Stimulated activated CD4-positive, alpha-beta T cell treated with anti-CD3 and anti-CD28 coated beads, TNF-alpha, amount 100 ng/mL, for 1 hour (primary cell): ENCODE data around the gene TPMT.
"Not testable (repeated sequence)": the region's sequence is repeated elsewhere in the genome, so short reads cannot be mapped to it uniquely, and the experiment has no call there.

Experiments
- DNase-seq, 3 donors: peaks; one replicate each; pipeline ENCODE4 v3.0.0-alpha.2; 2020; ENCODE audit warnings: low read depth in 3 of 3, low spot score in 1 of 3

TPMT gene

GRCh38 chr6:18155864-18156421 is 1.1 kb upstream of the TPMT start:
- peak in 2 of 3 donors; percentile 5 to 27 for DNase-seq

- peak; percentile 93 to 99 (median 97) for DNase-seq
Measured at GRCh38 chr6:18155150-18155863, 430 bp upstream of the TPMT start, which contains the start of gene KDM1B. KDM1B (plus strand) TSS chr6:18155422; CDS start chr6:18159896, 4,474 bp downstream.

- no peak for DNase-seq
Measured at GRCh38 chr6:18153311-18153703, 1.6 kb downstream of the TPMT start.

- DNase-seq, result no peak
Measured at GRCh38 chr6:18151801-18152200, 3.1 kb downstream of the TPMT start.

DNA sequence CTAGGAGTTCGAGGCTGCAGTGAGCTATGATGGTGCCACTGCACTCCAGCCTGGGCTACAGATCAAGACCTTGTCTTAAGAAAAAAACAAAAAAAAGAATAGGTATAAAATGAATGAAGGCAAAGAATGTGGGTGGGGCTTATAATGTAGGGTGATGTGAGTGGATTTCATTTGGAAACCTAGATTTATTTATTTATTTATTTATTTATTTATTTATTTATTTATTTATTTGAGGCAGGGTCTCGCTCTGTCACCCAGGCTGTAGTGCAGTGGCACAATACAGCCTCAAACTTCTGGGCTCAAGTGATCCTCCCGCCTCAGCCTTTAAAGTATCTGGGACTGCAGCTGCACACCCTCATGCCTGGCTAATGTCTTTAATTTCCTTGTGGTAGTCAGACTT is 3.5 kb downstream of the TPMT start:
- not testable (repeated sequence) for DNase-seq

- DNase-seq, result no peak
Measured at GRCh38 chr6:18148304-18149025, 6.4 kb downstream of the TPMT start.

DNA sequence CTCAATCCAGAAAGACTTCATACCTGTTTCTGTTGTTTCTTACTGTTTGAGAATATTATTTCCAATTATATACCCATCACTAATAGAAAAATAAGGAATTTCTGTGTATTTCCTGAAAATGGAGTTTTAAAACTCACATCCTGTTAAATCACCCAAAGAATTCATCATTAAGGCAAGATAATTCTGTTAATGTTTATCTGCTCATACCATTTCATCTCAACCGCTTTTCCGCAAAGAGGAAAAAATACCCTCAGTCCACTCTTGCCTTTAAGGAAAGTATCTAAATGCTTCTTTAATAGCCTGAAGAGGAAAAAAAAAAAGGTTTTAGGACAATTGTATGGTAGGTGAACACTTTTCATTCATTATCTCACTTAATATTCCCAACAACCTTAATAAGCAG is 7.3 kb downstream of the TPMT start:
- DNase-seq, result no peak

DNA sequence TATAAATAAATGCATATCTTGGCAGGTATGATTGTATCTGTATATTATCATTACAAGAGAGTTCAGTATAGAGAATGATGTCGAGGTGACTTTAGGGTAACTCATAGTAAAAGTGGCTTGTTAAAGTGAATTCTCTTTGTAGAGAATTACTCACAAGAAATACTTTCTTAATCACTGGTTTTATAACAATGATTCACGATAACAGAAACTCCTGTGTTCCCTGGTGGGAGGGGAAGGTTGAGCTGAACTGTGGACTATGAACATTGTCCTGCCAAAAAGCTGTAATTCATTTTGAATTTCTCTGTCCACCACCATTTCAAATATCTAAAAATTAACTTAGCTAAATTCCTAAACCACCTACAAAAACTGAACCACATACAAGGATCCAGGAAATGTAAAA is 7.7 kb downstream of the TPMT start:
- DNase-seq, result no peak

- no peak for DNase-seq
Measured at GRCh38 chr6:18142591-18142861, 12.4 kb downstream of the TPMT start.

DNA sequence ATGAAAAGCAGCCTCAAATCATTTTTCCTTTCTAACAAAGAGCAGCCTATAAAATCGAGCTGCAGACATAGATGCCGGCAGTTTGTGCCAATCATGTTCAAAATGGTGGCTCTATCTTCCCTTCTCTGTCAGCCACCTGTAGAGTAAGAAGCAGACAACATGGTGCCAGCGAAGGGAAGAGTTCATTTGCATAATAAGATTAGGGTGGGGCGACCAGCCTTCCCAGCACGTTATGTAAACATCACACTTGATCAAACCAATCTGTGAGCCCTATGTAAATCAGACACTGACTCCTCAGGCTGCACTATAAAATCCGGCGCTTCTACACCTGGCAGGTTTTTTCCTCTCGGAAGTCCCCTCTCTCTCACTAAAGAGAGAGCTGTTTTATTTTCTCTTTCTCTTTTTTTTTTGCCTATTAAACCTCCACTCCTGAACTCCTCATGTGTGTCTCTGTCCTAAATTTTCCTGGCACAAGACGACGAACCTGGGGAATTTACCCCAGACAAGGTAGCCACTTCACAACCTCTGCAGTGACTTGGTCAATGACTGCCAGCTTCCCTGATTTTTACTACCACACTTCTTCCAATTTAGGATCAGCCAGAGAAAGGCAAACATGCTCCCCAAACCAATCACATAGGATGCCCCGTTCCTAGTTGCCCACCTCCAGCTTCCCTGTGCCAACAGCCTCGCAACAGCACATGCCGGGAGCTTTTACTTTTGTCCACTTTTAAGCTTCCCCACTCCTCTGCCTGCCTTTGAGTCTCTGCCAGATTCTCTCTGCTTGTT is 12.9 kb downstream of the TPMT start:
- DNase-seq, result no peak

DNA sequence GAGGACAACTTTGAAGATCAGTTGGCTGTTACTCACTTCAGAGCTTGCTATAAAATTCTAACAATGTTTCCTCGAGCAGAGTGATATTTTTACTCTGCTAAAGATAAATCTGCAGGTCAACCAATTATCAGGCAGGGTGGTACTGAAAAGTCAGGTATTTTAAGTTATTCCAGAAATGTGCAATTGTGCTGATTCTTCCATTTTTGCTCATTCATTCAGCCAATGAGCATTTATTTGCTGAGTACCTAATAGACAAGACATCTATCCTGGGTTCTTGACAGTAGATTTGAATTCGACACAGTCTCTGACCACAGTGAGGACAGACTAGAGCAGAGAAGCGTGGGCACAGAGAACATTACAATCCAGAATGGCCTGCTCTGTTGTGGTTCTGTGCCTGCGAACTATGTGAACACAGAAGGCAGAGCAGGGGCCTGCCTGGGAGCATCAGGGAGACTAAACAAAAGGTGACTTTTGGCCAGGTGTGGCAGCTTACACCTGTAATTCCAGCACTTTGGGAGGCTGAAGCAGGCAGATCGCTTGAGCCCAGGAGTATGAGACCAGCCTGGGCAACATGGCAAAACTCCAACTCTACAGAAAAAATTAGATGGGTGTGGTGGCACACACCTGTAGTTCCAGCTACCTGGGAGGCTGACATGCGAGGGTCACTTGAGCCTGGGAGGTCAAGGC is 14.8 kb downstream of the TPMT start:
- DNase-seq, result no peak

DNA sequence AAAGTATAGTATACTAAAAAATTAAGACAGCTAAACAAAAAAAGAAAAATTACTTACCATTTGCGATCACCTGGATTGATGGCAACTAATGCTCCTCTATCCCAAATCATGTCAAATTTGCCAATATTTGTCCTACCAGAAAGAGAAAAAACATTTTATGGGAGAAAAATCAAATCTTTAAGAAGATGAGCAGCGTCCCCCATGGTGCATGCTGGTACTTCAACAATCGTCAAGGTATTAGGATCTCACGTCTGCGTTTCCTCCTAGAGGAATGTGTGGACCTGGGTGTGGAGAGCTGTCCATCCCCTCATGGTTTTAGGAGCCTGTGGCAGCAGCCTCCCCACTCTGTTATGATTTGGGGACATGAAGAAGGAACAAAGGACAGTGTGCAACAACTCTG is 16.0 kb downstream of the TPMT start:
- DNase-seq, result no peak

DNA sequence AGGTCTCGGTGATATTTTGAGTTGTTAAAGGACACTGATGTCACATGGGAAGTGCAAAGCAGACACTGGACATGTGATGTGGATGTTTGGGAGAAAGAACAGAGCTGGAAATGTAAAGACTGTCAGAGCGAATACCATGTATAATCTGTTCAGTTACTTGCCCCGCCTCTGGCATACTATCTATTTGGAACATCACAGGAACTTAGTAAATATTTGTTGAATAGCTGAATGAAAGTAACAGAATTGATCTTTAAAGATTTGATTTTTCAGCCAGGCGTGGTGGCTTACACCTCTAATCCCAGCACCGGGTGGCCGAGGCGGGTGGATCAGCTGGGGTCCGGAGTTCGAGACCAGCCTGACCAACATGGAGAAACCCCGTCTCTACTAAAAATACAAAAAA is 18.6 kb downstream of the TPMT start:
- no peak for DNase-seq

DNA sequence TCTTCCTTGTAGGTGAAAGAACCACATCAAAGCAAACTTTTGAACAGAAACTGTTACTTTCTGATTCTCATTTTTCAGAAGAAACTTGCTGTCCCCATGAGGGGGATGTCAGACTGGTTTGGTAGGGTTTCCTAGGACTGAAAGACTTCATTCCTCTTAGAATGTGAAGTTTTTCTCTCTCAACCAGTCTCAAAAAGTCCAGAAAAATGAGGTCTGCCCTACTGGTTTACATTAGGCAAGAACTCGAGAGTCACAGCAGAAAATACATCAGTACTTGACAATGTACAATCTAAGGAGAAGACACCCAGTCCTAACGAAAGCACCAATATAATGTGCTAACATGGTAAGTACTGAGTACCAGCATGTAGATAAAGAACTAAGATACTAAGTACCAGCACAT is 19.7 kb downstream of the TPMT start:
- no peak for DNase-seq

DNA sequence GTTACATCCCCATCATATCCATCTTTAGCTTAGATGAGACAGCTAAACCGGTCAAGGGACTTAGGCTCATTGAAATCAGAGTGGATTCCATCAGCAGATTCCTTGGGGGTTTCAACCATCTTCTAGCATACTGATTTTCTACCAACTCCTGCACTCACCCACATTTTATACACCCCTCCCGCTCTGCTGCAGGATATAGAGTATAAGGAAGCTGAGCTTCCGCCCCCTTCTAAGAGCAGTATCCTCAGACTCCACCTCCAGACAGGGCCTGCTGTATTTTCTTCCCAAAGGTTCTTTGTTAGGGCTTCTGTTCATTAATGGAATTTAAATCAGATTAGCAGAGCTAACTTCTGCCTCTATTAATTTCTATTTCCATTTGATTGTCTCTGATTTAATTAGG is 22.5 kb downstream of the TPMT start:
- no peak for DNase-seq

DNA sequence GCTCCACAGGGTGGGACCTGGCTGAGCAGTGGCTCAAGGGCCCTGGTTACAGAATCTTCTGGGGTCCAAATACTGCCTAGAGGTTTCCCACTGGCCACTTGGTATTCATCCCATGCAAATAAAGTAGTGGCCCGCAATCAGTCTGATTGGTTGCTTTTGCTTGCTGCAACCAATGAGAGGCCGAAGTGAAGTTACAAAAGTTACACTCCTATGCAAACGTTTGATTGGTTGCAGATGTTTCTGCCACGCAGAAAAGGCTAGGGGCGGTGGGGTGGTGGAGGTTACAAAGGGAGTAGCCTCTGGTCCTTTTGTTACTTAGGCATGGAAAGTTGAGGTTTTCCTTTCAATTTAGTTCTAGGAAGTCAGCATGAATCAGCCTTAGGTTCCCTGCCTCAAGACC is 28.8 kb downstream of the TPMT start:
- DNase-seq, result no peak

- peak; percentile 20 to 60 (median 21) for DNase-seq
Measured at GRCh38 chr6:18122128-18123093, 32.5 kb downstream of the TPMT start, which contains the start of gene NHLRC1. NHLRC1 (minus strand) TSS chr6:18122677; CDS start chr6:18122606, 71 bp downstream.

- DNase-seq, result no peak
Measured at GRCh38 chr6:18121580-18122127, 33.2 kb downstream of the TPMT start.

GRCh38 chr6:18119236-18119635 is 35.6 kb downstream of the TPMT start:
- DNase-seq, result no peak

- no peak for DNase-seq
Measured at GRCh38 chr6:18118330-18118729, 36.5 kb downstream of the TPMT start.
